Osteocyte (in vitro differentiated cells): ENCODE data around the gene OPA1. TPM values are rescaled to one million over a fixed set of nuclear protein-coding genes. Genes with fewer than 3 reads are reported as not detected.

Source experiments
- DNase-seq: peaks from one replicate; pipeline ENCODE4 v3.0.0; 2021; ENCODE audit warnings: mixed read lengths; ENCODE audit not compliant: unreplicated experiment; ENCODE audit errors: extremely low spot score
- H3K27ac Mint-ChIP-seq: one replicate; pipeline ENCODE4 v1.8.0; 2021; ENCODE audit warnings: mild to moderate bottlenecking, mixed read lengths; ENCODE audit not compliant: unreplicated experiment
- H3K27me3 Mint-ChIP-seq: one replicate; pipeline ENCODE4 v1.8.0; 2021; ENCODE audit warnings: mixed read lengths; ENCODE audit not compliant: unreplicated experiment
- H3K36me3 Mint-ChIP-seq: one replicate; pipeline ENCODE4 v1.8.0; 2021; ENCODE audit warnings: mixed read lengths; ENCODE audit not compliant: unreplicated experiment
- H3K4me1 Mint-ChIP-seq: one replicate; pipeline ENCODE4 v1.8.0; 2021; ENCODE audit warnings: mixed read lengths; ENCODE audit not compliant: unreplicated experiment
- H3K4me3 Mint-ChIP-seq: one replicate; pipeline ENCODE4 v1.8.0; 2021; ENCODE audit warnings: mild to moderate bottlenecking, moderate library complexity, mixed read lengths; ENCODE audit not compliant: unreplicated experiment
- H3K9me3 Mint-ChIP-seq: one replicate; pipeline ENCODE4 v1.8.0; 2021; ENCODE audit warnings: mixed read lengths; ENCODE audit not compliant: unreplicated experiment
- CTCF ChIP-seq: fragments of 200-600 bp; sonication (generic); IDR thresholded peaks from 2 replicates; pipeline ENCODE4 v1.5.0; 2021; ENCODE audit warnings: antibody characterized with exemption, mild to moderate bottlenecking, moderate library complexity
- total RNA-seq: library from RNA; stranded (reverse); gene quantifications from 2 replicates; pipeline ENCODE4 v1.2.1, GENCODE V29; 2021

The OPA1 gene
- total RNA-seq, 1 donor from 2014 or later: 49.6 TPM

- peaks cover 7% of the 10 kb centered on the region for H3K36me3 Mint-ChIP-seq
- DNase-seq: no peak
Measured at GRCh38 chr3:193630005-193630404, 37.0 kb downstream of the OPA1 start.

GRCh38 chr3:193637831-193638230 is 44.8 kb downstream of the OPA1 start:
- Mint-ChIP-seq H3K4me1 (no peaks in the 10 kb centered on the region), H3K9me3 (no peaks in the 10 kb centered on the region), H3K27me3 (no peaks in the 10 kb centered on the region), H3K36me3 (peaks cover 3% of the 10 kb centered on the region), H3K27ac (no peak overlapping the region), H3K4me3 (no peak overlapping the region)
- no peak for DNase-seq
- no peak for TF ChIP-seq CTCF

More at GRCh38 chr3:193630005-193630404, 37.0 kb downstream of the OPA1 start:
- H3K27ac Mint-ChIP-seq: no peak overlapping the region
- no peaks in the 10 kb centered on the region for H3K27me3 Mint-ChIP-seq
- H3K9me3 Mint-ChIP-seq: no peaks in the 10 kb centered on the region
- H3K4me3 Mint-ChIP-seq: no peak overlapping the region
- no peak for TF ChIP-seq CTCF
- H3K4me1 Mint-ChIP-seq: no peaks in the 10 kb centered on the region

- no peak for TF ChIP-seq CTCF
- no peak overlapping the region for H3K27ac Mint-ChIP-seq
- no peaks in the 10 kb centered on the region for H3K27me3 Mint-ChIP-seq
- H3K4me1 Mint-ChIP-seq: no peaks in the 10 kb centered on the region
- no peaks in the 10 kb centered on the region for H3K9me3 Mint-ChIP-seq
- H3K36me3 Mint-ChIP-seq: peaks cover 11% of the 10 kb centered on the region
- no peak overlapping the region for H3K4me3 Mint-ChIP-seq
- DNase-seq: no peak
Measured at GRCh38 chr3:193638833-193639232, 45.8 kb downstream of the OPA1 start.

DNA sequence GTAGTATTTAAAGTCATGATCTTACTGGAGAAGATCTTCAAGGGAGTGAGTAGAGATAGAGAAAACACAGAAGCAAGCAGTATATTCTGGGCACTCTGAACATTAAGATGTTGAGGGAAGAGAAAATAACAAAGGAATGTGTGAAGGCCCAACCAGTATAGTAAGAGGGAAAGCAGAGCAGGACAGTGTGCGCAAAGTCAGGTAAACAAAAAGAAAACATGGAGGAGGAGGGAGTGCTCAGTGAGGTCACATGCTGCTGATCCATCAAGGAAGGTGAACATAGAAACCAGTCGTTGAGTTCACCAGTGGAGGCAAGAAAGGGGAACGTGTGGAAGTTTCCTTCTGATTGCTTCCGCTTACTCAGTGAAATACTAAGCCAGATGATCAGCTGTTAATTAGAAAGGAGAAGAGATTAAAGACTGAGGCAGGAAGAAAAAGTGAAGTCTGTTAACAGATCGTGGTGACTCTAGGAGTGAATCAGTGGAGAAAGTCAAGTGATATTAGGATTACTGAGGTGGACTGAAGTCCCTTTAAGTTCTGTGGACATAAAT is 47.2 kb downstream of the OPA1 start:
- DNase-seq: no peak
- no peak overlapping the region for H3K27ac Mint-ChIP-seq
- H3K27me3 Mint-ChIP-seq: no peaks in the 10 kb centered on the region
- no peaks in the 10 kb centered on the region for H3K4me1 Mint-ChIP-seq
- no peak overlapping the region for H3K4me3 Mint-ChIP-seq
- TF ChIP-seq CTCF: no peak
- H3K9me3 Mint-ChIP-seq: no peaks in the 10 kb centered on the region
- peaks cover 17% of the 10 kb centered on the region for H3K36me3 Mint-ChIP-seq

DNA sequence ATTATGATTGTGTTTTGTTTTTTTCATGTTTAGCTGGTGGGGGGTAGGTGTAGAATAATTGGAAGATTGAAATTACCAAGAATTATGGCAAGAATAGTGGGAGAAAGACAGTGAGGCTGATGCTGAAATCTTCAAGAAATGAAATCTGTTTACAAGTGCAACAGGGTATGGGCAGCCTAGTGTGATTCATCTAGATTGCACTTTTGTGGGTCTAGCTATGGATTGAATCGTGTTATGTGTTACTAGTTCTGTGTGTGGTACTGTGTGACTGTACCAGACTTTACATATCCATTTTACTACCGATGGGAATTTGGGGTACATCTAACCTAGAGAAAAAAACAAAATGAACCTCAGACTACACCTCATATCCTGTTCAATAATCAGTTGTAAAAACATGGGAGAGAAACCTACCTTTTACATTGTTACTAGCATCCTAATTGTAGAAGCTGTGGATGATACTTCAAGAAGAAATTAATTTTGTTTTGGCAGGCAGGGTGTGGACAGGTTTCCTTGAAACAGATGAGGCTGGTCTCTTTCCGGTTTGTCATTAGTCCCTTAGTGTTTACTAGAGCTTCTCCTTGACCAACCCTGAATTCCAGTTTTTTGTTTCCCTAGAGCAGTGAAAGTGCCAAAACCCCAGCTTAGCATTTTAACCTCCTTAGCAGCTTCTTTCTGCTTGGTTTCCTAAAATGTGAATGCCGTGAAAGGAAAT is 47.9 kb downstream of the OPA1 start:
- no peak for TF ChIP-seq CTCF
- Mint-ChIP-seq H3K27ac (no peak overlapping the region), H3K27me3 (no peaks in the 10 kb centered on the region), H3K9me3 (no peaks in the 10 kb centered on the region), H3K4me3 (no peak overlapping the region), H3K36me3 (peaks cover 23% of the 10 kb centered on the region), H3K4me1 (no peaks in the 10 kb centered on the region)
- no peak for DNase-seq
